ENCODE results near the gene SMYD2.

DNA sequence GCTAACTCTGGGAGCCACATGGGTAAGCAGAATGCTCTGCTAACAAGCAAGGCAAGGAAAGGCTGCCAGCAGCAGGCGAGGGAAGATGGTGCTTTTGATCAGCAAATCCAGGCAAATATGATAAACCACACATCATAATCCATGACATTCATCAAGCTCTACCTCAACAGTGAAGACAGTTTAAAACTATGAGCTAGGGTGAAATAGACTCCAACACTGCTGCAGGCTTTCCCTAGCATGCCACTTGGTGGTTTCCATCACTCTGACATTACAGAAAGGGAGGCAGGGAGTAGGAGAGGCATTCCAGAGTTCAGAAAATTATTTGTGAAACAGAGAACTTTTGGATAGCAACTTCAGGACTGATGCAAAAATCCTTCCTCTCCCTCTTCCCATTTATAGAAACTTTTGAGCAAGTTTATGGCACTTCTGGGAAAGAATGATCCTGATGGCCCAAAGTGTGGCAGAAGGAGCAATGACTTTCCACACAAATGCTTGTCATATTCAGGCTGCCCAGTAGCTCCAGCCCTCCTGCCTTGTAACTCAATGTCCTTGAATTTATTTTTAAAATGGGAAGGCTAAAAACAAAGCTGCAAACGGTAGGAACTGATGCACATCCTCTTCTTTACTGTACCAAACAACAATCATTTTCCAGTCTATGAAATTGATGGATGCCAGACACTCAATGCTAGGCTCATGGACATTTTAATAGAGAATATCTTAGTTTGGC, 70.8 kb downstream of the SMYD2 start:
- TF ChIP-seq POLR2A (IDR thresholded peaks at IDR 0.05; ENCODE audit: low read depth, low read length) (no peak), POLR2AphosphoS5 (IDR thresholded peaks at IDR 0.05; ENCODE audit: low read depth, low read length) (no peak), SPI1 (IDR thresholded peaks at IDR 0.05; ENCODE audit: low read depth, low read length) (no peak)
